HUES6 (cell line): ENCODE data around the gene PEX14.

Source experiments
- H3K27ac ChIP-seq: 2 replicates; pipeline ENCODE4 v1.7.0; 2013; ENCODE audit warnings: low read depth, mild to moderate bottlenecking, low read length, inconsistent platforms
- H3K27me3 ChIP-seq: 2 replicates; pipeline ENCODE4 v1.6.1; 2013; ENCODE audit warnings: low read length; ENCODE audit not compliant: control insufficient read depth, insufficient read depth
- H3K36me3 ChIP-seq: 2 replicates; pipeline ENCODE4 v1.6.1; 2013; ENCODE audit warnings: low read length; ENCODE audit not compliant: control insufficient read depth, insufficient read depth
- H3K4me1 ChIP-seq: 2 replicates; pipeline ENCODE4 v1.6.1; 2013; ENCODE audit warnings: low read length; ENCODE audit not compliant: control insufficient read depth, insufficient read depth
- H3K4me3 ChIP-seq: 2 replicates; pipeline ENCODE4 v1.5.1; 2013; ENCODE audit warnings: low read depth, low read length
- H3K9ac ChIP-seq: one replicate; pipeline ENCODE4 v1.6.1; 2013; ENCODE audit warnings: mild to moderate bottlenecking, low read length
- H3K9me3 ChIP-seq: 2 replicates; pipeline ENCODE4 v1.6.1; 2013; ENCODE audit warnings: low read depth, low read length; ENCODE audit not compliant: control insufficient read depth, insufficient read depth

PEX14 gene

GRCh38 chr1:10511494-10511885 lies 36.7 kb downstream of the PEX14 start:
- Histone ChIP-seq H3K27me3 (no peaks in the 10 kb centered on the region), H3K9me3 (no peaks in the 10 kb centered on the region), H3K27ac (no peak overlapping the region), H3K4me1 (peaks cover 44% of the 10 kb centered on the region), H3K36me3 (no peaks in the 10 kb centered on the region), H3K4me3 (no peak overlapping the region), H3K9ac (no peak overlapping the region)

- no peaks in the 10 kb centered on the region for H3K27me3 ChIP-seq
- no peaks in the 10 kb centered on the region for H3K9me3 ChIP-seq
- no peak overlapping the region for H3K27ac ChIP-seq
Observed at GRCh38 chr1:10513199-10513598, 38.4 kb downstream of the PEX14 start.

GRCh38 chr1:10514490-10515235 lies 39.9 kb downstream of the PEX14 start:
- H3K4me1 ChIP-seq, result peaks cover 61% of the 10 kb centered on the region
- H3K9ac ChIP-seq, result no peak overlapping the region

More at GRCh38 chr1:10513199-10513598, 38.4 kb downstream of the PEX14 start:
- Histone ChIP-seq H3K4me3 (no peak overlapping the region), H3K36me3 (no peaks in the 10 kb centered on the region), H3K9ac (no peak overlapping the region), H3K4me1 (peaks cover 57% of the 10 kb centered on the region)

DNA sequence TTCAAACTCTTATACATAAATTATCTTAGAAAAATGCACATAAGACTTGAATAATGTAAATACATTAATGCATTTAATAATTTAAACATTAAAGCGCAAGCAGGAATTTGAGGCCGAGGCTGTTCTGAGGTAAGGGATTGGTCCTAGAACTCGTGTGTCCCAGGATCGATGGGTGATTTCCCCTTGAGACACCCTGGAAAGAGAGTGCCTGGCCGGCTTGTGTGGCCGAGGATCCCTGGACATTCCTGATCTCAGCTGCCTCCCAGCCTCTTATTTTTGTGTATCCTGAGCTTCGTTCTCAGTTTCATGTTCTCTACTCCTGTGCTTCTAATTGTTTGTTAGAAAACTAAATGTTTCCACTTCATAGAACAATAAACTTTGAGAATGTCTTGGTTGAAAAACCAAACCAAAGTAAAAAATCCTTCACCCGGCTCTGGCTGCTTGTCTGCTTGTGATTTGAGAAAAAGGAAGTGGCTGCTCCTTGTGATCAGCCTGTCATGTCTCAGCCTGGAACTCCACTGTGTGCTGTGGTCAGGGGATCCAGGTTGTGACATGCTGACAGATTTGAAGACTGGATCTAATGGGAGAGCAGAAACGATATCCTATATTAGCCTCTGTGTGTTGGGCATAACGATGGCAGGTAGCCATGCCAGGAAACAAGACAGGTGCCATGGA lies 40.7 kb downstream of the PEX14 start:
- no peaks in the 10 kb centered on the region for H3K27me3 ChIP-seq
- no peak overlapping the region for H3K9ac ChIP-seq
- peaks cover 59% of the 10 kb centered on the region for H3K4me1 ChIP-seq
- H3K4me3 ChIP-seq, result no peak overlapping the region
- H3K36me3 ChIP-seq, result no peaks in the 10 kb centered on the region
- H3K9me3 ChIP-seq, result no peaks in the 10 kb centered on the region
- no peak overlapping the region for H3K27ac ChIP-seq

More at GRCh38 chr1:10514490-10515235, 39.9 kb downstream of the PEX14 start:
- Histone ChIP-seq H3K36me3 (no peaks in the 10 kb centered on the region), H3K27me3 (no peaks in the 10 kb centered on the region), H3K27ac (no peak overlapping the region), H3K4me3 (no peak overlapping the region), H3K9me3 (no peaks in the 10 kb centered on the region)

DNA sequence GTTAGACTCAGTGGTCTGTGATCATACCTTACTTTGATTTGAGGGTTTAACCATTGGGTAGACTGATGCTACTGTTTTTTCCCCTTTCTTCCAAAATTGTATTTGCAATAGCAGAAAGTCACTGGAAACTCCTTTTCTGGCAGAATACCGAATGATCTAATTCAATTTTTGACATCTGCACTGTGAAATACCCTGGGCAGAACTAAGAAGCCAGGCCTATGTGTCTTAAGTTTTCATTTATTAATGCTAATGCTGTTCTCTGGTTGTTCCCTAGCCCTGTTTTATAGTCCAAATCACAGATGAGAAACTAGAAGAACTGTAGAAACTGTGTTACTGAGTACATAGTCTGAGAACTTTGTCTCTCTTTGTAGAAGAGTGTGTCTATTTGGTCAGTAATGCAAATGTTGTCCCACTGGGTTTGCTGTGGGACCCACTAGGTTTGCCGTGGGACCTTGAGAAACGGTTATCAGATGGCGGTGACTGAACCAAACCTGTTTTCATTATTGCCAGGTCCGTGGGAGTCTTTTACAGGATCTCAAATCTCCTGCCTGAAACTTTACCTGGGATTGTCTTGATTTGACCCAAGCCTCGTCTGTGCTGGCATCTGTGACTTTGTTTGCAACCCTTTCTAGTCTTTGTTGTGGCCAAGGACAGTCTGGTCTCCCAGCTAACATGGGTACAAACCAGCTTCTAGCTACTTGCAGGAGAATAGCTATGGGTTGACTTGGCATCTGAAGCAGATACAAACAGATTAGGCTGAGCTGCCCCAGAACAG lies 41.4 kb downstream of the PEX14 start:
- H3K4me1 ChIP-seq, result peaks cover 53% of the 10 kb centered on the region
- no peaks in the 10 kb centered on the region for H3K36me3 ChIP-seq
- H3K4me3 ChIP-seq, result no peak overlapping the region
- H3K9ac ChIP-seq, result no peak overlapping the region
- H3K27ac ChIP-seq, result no peak overlapping the region
- no peaks in the 10 kb centered on the region for H3K27me3 ChIP-seq
- no peaks in the 10 kb centered on the region for H3K9me3 ChIP-seq

- H3K4me3 ChIP-seq, result no peak overlapping the region
- no peaks in the 10 kb centered on the region for H3K9me3 ChIP-seq
- no peak overlapping the region for H3K27ac ChIP-seq
- H3K27me3 ChIP-seq, result no peaks in the 10 kb centered on the region
- H3K36me3 ChIP-seq, result no peaks in the 10 kb centered on the region
- H3K9ac ChIP-seq, result no peak overlapping the region
- H3K4me1 ChIP-seq, result peaks cover 56% of the 10 kb centered on the region
Observed at GRCh38 chr1:10516925-10517676, 42.4 kb downstream of the PEX14 start.

DNA sequence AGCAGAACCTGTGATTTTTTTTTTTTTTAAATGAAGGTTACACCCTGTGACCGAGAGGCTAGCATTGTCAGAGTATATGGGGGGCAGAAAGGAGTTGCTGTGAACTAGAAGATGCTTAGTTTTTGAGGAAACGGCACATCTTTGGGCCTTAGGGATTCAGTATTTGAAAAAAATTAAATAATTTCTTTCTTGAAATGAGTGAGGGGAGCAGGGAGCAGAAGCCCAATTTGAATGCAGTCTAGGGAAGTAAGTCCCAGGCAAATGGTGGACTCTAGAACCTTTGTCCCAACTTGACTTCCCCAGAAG lies 42.9 kb downstream of the PEX14 start:
- Histone ChIP-seq H3K4me1 (peaks cover 58% of the 10 kb centered on the region), H3K9me3 (no peaks in the 10 kb centered on the region), H3K9ac (no peak overlapping the region), H3K27ac (no peak overlapping the region), H3K27me3 (no peaks in the 10 kb centered on the region), H3K36me3 (no peaks in the 10 kb centered on the region), H3K4me3 (no peak overlapping the region)

GRCh38 chr1:10519016-10519417 lies 44.3 kb downstream of the PEX14 start:
- H3K4me3 ChIP-seq, result no peak overlapping the region
- no peaks in the 10 kb centered on the region for H3K9me3 ChIP-seq
- H3K27me3 ChIP-seq, result no peaks in the 10 kb centered on the region
- no peaks in the 10 kb centered on the region for H3K36me3 ChIP-seq
- H3K9ac ChIP-seq, result no peak overlapping the region
- peaks cover 49% of the 10 kb centered on the region for H3K4me1 ChIP-seq
- no peak overlapping the region for H3K27ac ChIP-seq

DNA sequence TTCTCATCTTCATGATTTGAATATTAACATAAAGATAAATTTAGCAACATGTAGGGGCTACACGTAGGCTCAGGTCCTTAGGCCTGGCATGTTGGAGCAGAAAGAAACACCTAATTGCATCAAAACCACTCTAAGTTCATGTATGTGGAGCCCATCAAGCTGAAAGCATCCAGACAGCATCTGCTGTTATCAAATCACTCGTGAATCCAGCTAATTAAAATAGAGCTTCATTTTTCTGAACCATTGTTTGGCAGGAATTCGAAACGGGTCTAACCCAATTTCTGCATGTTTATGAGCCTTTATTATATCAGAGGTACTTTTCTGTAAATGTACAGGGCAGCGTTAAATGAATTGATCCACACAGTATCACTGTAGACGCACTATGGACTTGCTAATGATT lies 45.7 kb downstream of the PEX14 start:
- H3K27ac ChIP-seq, result no peak overlapping the region
- no peaks in the 10 kb centered on the region for H3K27me3 ChIP-seq
- H3K9ac ChIP-seq, result no peak overlapping the region
- no peak overlapping the region for H3K4me3 ChIP-seq
- H3K9me3 ChIP-seq, result no peaks in the 10 kb centered on the region
- peaks cover 39% of the 10 kb centered on the region for H3K4me1 ChIP-seq
- H3K36me3 ChIP-seq, result no peaks in the 10 kb centered on the region

DNA sequence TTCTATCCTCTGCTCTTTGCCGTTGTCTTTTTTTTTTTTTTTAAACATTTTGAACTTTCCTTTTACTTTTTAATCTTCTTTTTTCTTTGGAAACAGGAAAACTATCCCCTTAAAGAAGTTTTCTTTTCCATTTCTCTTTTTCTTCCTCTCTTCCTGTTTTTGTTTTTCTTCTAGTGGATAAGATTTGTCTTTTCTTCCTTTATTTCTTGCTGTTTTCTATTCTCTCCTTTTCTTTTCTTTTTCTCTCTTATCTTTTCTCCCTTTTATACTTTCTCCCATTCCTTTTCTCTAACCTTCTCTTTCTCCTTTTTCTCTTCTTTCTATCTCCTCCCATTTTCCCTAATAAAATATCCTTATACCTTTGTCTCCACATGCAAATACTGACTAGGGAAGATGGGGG lies 46.2 kb downstream of the PEX14 start:
- Histone ChIP-seq H3K9ac (no peak overlapping the region), H3K4me1 (peaks cover 39% of the 10 kb centered on the region), H3K27ac (no peak overlapping the region), H3K9me3 (no peaks in the 10 kb centered on the region), H3K4me3 (no peak overlapping the region), H3K36me3 (no peaks in the 10 kb centered on the region), H3K27me3 (no peaks in the 10 kb centered on the region)
